ENCODE measurements around the gene TMEM8B. TPM values are rescaled to one million over a fixed set of nuclear protein-coding genes. Genes with fewer than 3 reads are reported as not detected.

The TMEM8B gene
- total and polyA plus RNA-seq, 2 of the 8 experiments (the other 6 are each of a cell fraction or from before 2014, with no cell fraction given), result 7.5 to 10.4 TPM

- Histone ChIP-seq H3K9ac (replicated peaks in 1 of 4; ENCODE audit: extremely low read depth in 1 of 4, low read depth in 3 of 4, low read length in 3 of 4) (no peak overlapping the region), H3K23me2 (ENCODE audit: low read depth, low read length) (no peaks in the 10 kb centered on the region; the same call in 1 of the 2 replicates), H2AK5ac (ENCODE audit: low read depth, low read length) (no peak overlapping the region), H2BK15ac (ENCODE audit: low read length) (no peak overlapping the region), H3K27ac (ENCODE audit: low read depth, low read length) (no peak overlapping the region), H4K8ac (ENCODE audit: extremely low read depth, insufficient read depth, low read length) (no peak overlapping the region), H3K23ac (ENCODE audit: insufficient read length) (no peak overlapping the region), H3K27me3 (replicated peaks in 1 of 4; ENCODE audit: control insufficient read depth in 3 of 4, extremely low read depth in 1 of 4, insufficient read depth in 3 of 4, low read length in 3 of 4) (no peaks in the 10 kb centered on the region; a peak in 1 of 7 replicates), H3K4me2 (ENCODE audit: insufficient read depth in 1 of 2, low read depth in 2 of 2, low read length in 2 of 2) (no peak overlapping the region), H3K79me1 (ENCODE audit: low read depth, low read length) (no peaks in the 10 kb centered on the region), H2AFZ (ENCODE audit: low read length) (no peak overlapping the region), H2BK120ac (replicated peaks; ENCODE audit: low read depth, low read length) (no peak overlapping the region), H4K5ac (ENCODE audit: insufficient read length, low read depth, low read length) (no peak overlapping the region), H2BK12ac (ENCODE audit: low read depth, low read length) (no peak overlapping the region), H3K9me3 (ENCODE audit: insufficient read depth in 2 of 2, low read depth in 1 of 2, low read length in 1 of 2) (no peaks in the 10 kb centered on the region), H2BK20ac (ENCODE audit: low read length) (no peak overlapping the region), H3K79me2 (ENCODE audit: control insufficient read depth in 1 of 2, insufficient read depth in 2 of 2, low read length in 2 of 2) (no peaks in the 10 kb centered on the region), H3K4me1 (replicated peaks in 1 of 4; ENCODE audit: control insufficient read depth in 3 of 4, insufficient read depth in 4 of 4, low read length in 3 of 4) (no peaks in the 10 kb centered on the region), H3K4me3 (ENCODE audit: extremely low read depth in 1 of 4, insufficient read depth in 2 of 4, low read depth in 3 of 4, low read length in 4 of 4) (no peak overlapping the region), H2BK5ac (ENCODE audit: low read depth, low read length) (no peak overlapping the region), H3K18ac (ENCODE audit: extremely low read depth, low read length) (no peak overlapping the region), H3K36me3 (ENCODE audit: control insufficient read depth in 2 of 4, insufficient read depth in 4 of 4, low read length in 3 of 4) (peaks cover 0 to 2% (median 0%) of the 10 kb centered on the region in 4 experiments; a peak in 1 of 8 replicates), H4K20me1 (replicated peaks in 1 of 2; ENCODE audit: control insufficient read depth in 1 of 2, insufficient read depth in 2 of 2, low read length in 2 of 2) (peaks cover 0 to 2% of the 10 kb centered on the region in 2 experiments), H4K91ac (replicated peaks; ENCODE audit: insufficient read length, low read length) (no peak overlapping the region), H3K14ac (ENCODE audit: insufficient read length) (no peak overlapping the region), H3K4ac (replicated peaks; ENCODE audit: insufficient read length, low read depth, low read length) (no peak overlapping the region), H3K56ac (replicated peaks; ENCODE audit: insufficient read length, low read depth, low read length) (no peak overlapping the region)
- POLR2A ChIA-PET (ENCODE audit: partially characterized antibody), result interaction anchor here (1.0 to 7.4 kb wide), 5 partner anchors 10 to 44 kb away, joined by 3 to 43 read pairs (median 3); partner anchors contain the start of genes HINT2 and TMEM8B
- CTCF ChIA-PET (ENCODE audit: partially characterized antibody), result interaction anchor here (0.6 to 5.9 kb wide), 10 partner anchors 12 to 93 kb away, joined by 3 to 31 read pairs (median 5); no protein-coding TSS in a partner anchor
- 91% methylated on average over 5 of the region's 5 CpGs; no CpG with 5 or more reads in 1 of the 2 experiments for WGBS, 2 experiments (ENCODE audit: extremely low coverage in 1 of 2, insufficient coverage in 1 of 2, insufficient read length in 1 of 2, insufficient replicate concordance in 2 of 2, low coverage in 1 of 2, low lambda C conversion rate in 2 of 2, missing lambda C conversion rate in 1 of 2)
- peak in 1 of 2 experiments; percentile 36 for DNase-seq (ENCODE audit: low read depth in 1 of 2, low spot score in 2 of 2)
- FAIRE-seq, result no peak
- TF ChIP-seq BRCA1 (IDR thresholded peaks at IDR 0.05; ENCODE audit: low read depth, low read length) (no peak), SIRT6 (IDR thresholded peaks at IDR 0.05; ENCODE audit: low read length) (no peak), TAF1 (IDR thresholded peaks at IDR 0.05; ENCODE audit: low read depth, low read length) (no peak), GTF2F1 (IDR thresholded peaks at IDR 0.05; ENCODE audit: borderline replicate concordance, low read depth, low read length) (no peak), KDM5A (IDR thresholded peaks at IDR 0.05; ENCODE audit: low read length) (no peak), SRF (IDR thresholded peaks at IDR 0.05; ENCODE audit: low read depth, low read length) (no peak)
Measured at GRCh38 chr9:35858458-35858857, 29.4 kb downstream of the TMEM8B start.
